ENCODE results near the gene UIMC1.
"Not testable (repeated sequence)": the region's sequence is repeated elsewhere in the genome, so short reads cannot be mapped to it uniquely, and the experiment has no call there.

UIMC1 gene

DNA sequence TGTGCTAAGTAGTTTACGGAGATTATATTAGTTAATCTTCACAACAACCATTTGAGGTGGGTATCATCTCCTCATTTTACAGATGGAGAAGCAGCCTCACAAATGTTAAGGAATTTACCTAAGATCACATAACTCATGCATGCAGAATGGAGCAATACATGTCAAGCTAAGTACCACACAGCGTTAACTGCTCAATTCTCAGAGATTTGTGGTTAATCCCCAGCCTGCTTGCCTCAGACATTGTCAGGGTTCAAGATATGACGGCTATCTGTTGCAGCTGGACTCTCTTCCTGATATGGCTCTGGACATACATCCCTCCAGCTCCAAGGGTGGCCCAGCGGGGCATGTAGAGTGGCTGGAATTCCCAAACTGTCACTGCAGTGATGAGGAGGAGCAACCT, 8.6 kb upstream of the UIMC1 start:
- Histone ChIP-seq H3K4me3 (no peak overlapping the region), H3K27ac (no peak overlapping the region)

DNA sequence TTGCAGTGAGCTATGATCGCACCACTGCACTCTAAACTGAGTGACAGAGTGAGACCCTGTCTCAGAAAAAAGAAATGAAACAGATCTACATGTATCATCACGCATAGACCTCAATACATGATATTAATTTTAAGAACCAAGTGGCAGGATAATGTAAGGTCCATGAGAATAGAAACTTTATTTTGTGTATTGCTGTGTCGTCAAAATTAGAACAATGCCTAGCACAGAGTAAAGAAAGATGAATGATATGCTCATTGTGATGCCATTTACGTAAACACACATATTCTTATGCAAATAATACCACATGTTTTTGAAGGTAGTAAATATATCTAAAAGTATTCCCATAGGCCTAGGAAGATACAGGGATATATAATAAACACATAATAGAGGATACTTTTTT, 3.6 kb upstream of the UIMC1 start:
- no peak overlapping the region for H3K27ac ChIP-seq
- no peak overlapping the region for H3K4me3 ChIP-seq

DNA sequence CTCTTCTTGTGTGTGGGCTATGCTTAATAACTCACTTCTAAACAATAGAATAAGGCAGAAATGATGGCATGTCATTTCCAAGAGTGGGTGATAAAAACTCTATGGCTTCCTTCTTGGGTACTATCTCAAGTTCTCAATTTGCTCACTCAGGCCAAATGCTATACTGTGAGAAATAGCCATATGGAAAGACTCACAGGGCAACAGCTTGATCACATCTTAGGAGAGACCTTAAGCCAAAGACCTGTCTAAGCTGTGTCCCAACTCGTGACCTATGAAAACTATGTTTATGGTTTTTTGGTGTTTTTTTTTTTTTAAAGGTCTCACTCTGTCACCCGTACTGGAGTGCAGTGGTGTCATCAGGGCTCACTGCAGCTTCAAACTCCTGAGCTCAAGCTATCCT, 2.1 kb upstream of the UIMC1 start:
- H3K4me3 ChIP-seq: no peak overlapping the region
- no peak overlapping the region for H3K27ac ChIP-seq

DNA sequence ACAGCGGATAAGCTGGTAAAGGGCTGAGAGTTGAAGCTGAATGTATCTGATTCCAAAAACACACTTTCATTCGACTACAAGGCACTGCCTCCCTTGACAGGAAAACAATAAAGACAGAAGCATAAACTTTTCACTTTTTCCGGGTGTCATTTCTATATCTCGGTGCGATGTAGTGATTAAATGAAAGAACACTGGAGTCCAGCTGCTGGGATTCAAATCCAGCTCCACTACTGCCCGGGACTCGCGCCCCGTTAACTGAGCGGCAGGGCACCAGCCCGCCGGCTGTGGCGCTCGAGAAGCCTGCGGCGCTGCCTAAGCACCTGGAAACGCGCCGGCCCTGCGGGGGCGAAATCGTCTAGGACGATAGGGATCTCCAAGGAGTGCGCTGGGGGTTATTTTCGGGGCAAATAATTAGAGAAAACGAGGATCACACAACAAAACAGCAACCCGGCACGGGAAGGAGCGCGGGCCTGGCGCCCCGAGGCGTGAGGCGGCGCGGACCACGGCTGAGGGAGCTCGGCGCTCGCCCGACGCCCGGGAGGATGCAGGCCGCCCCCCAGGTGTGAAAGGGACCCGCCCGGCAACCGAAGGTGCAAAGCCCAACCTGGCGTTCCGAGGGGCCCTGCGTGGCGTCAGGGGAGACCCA, 837 bp downstream of the UIMC1 start:
- Histone ChIP-seq H3K4me3 (peak overlapping the region; percentile 59 to 97 (median 90)), H3K27ac (peak overlapping the region; percentile 52 to 98 (median 91))

DNA sequence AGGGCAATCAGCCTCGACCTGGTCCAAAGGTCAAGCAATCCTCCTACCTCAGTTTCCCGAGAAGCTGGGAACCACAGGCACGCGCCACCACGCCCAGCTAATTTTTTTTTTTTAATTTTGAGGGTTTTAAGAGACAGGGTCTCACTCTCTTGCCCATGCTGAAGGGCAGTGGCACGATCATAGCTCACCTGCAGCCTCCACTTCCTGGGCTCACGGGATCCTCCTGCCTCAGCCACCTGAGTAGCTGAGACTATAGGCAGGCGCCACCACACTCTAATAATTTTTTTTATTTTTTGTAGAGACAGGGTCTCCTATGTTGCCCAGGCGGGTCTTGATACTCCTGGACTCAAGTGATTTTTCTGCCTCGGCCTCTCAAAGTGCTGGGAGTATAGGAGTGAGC, 1.6 kb downstream of the UIMC1 start:
- Histone ChIP-seq H3K4me3 (peak overlapping the region in 4 of 7 experiments; percentile 59 to 97 (median 96)), H3K27ac (no peak overlapping the region)

DNA sequence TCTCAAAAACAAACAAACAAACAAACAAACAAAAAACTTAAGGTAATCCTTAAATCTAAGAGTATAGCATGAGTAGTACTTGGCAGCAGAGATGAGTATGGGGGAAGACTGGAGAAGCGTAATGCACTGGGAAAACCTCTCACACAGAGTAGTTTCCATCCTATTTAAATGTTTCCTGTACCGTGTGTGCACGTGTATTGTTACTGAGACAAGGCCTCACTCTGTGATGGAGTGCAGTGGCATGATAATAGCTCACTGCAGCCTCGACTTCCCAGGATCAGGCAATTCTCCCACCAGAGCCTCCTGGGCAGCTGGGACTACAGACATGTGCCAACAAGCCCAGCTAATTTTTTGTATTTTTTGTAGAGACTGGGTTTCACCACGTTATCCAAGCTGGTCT, 2.9 kb downstream of the UIMC1 start:
- Histone ChIP-seq H3K27ac (no peak overlapping the region), H3K4me3 (no peak overlapping the region)

DNA sequence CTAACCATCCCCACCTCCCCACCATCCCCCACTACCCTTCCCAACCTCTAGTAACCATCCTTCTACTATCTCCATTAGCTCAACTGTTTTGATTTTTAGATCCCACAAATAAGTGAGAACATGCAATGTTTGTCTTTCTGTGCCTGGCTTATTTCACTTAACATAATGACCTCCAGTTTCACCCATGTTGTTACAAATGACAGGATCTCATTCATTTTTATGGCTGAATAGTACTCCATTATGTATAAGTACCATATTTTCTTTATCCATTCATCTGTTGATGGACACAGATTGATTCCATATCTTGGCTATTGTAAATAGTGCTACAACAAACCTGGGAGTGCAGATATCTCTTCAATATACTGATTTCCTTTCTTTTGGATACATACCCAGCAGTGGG, 7.1 kb downstream of the UIMC1 start:
- H3K4me3 ChIP-seq, H3K27ac ChIP-seq: not testable (repeated sequence)

DNA sequence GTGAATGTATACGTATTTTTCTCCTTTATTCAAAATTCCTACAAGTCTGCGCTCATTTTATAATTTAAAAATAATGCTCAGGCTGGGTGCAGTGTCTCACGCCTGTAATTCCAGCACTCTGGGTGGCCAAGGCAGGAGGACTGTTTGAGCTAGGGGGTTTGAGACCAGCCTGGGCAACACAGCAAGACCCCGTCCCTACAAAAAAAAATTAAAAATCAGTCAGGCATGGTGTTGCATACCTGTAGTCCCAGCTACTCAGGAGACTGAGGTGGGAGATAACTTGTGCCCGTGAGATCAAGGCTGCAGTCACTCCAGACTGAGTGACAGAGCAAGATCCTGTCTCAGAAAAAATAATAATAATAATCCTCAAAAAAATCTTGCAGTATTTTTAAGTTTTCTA, 7.8 kb downstream of the UIMC1 start:
- H3K27ac ChIP-seq: no peak overlapping the region
- no peak overlapping the region for H3K4me3 ChIP-seq

DNA sequence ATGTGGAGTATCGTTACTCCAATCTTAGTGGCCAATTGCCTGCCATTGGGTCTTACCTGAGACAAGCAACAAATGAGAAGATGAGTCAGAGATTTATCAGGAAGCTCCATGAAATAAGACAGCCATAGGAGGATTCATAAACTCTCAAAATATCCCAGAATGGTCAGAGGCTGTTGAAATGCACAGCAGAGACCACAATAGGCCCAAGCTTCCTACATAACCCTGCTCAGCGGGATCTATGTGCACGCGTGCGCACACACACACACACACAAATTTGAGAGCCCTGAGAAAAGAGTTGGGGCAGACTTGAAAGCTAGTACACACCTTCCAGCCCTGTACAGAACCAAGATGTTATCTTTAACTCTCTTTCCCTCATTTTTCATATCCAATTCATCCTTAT, 9.8 kb downstream of the UIMC1 start:
- no peak overlapping the region for H3K4me3 ChIP-seq
- no peak overlapping the region for H3K27ac ChIP-seq

DNA sequence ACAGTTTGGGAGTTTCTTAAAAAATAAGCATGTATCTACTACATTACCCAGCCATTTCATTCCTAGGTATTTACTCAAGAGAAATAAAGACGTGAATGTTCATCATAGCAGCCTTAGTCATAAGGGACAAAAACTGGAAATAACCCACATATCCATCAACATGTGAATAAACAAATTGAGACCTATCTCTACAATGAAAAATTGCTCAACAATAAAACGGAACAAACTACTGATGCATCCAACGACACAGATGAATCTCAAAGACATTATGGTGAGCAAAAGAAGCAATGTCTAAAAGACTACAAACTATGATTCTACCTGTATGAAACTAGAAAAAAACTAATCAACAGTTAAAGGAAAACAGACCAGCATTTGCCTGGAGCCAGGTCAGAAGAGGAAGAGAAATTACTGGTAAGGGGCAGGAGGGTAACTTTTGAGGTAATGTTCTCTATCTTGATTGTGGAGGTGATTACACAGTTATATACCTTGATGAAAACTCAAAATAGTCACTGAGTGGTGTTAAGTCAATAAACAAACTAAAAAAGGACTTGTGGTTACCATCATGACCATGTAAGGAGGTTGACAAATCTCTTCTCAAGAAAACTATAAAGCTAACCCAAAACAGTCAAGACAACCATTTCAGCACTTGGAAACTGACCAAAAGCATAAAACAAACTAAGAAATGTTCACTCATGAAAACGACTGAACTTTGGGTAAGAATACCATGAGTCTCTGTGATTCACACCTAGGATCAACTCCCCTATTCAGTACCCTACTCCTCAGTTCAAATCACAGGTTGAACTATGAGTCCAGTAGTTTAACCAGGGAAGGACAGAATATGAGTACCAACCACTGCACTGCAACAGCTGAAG, 10.4 kb downstream of the UIMC1 start:
- H3K4me3 ChIP-seq: no peak overlapping the region

DNA sequence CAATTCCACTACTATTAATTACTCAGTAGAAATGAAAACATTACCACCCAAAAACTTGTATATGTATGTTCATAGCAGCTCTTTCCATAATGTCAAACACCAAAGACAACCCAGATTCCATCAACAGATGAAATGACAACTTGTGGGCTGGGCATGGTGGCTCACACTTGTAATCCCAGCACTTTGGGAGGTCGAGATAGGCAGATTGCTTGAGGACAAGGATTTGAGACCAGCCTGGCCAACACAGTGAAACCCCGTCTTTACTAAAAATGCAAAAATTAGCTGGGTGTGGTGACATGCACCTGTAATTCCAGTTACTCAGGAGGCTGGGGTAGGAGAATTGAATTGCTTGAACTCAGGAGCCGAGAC, 11.5 kb downstream of the UIMC1 start:
- no peak overlapping the region for H3K4me3 ChIP-seq
- peak overlapping the region in 7 of 21 experiments; percentile 23 to 59 (median 43) for H3K27ac ChIP-seq

More for the DNA sequence above, 10.4 kb downstream of the UIMC1 start:
- peak overlapping the region in 2 of 21 experiments; percentile 29 to 37 for H3K27ac ChIP-seq

DNA sequence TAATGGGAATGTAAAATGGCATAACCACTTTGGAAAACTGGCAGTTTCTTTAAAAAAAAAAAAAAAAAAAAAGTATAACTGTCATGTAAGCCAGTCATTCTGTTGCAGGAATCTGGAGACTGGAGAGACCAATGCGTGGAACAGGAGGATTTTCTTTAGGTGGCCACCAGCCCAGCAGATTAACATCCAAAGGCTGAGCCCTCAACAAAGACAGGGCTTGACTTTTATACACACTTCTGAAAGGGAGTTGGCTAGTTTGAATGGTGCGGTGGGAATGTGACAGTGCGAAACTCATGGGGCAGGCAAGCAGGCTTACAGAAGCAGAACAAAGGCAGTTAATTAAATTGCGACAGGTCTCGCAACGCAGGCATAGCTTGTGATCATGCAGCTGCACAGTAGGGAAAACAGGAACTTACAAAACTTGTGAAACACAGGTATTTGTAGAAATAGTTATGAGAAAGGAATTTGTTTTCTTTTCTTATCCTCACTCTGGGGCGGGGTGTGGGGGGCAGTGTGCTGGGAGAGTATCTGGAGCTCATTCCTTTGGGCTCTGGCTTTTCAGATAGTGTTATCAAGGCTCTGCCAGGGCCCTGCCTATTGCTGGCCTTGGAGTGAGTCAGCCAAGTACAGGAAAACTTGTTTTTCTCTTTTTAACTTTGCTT, 12.0 kb downstream of the UIMC1 start:
- peak overlapping the region in 6 of 21 experiments; percentile 29 to 59 (median 49) for H3K27ac ChIP-seq

DNA sequence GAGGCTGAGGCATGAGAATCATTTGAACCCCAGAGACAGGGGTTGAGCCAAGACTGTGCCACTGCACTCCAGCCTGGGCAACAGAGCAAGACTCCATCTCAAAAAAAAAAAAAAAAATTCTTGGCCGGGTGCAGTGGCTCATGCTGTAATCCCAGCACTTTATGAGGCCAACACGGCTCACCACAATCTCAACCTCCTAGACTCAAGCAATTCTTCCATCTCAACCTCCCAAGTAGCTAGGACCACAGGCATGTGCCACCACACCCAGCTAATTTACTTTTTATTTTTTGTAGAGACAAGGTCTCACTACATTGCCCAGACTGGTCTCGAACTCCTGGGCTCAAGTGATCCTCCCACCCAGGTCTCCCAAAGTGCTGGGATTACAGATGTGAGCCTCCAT, 13.5 kb downstream of the UIMC1 start:
- not testable (repeated sequence) for H3K27ac ChIP-seq, H3K4me3 ChIP-seq

More for the DNA sequence above, 12.0 kb downstream of the UIMC1 start:
- no peak overlapping the region for H3K4me3 ChIP-seq

DNA sequence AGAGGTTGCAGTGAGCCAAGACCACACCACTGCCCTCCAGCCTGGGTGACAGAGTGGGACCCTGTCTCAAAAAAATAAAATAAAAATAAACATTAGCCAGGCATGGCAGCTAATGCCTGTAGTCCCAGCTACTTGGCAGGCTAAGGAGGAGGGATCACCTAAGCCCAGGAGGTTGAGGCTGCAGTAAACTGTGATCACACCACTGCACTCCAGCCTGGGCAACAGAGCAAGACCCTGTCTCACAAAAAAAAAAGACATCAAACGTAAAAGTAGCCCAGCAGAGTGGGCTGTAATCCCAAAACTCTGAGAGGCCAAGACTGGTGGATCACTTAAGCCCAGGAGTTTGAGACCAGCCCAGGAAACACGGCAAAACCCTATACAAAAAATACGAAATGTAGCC, 19.0 kb downstream of the UIMC1 start:
- no peak overlapping the region for H3K4me3 ChIP-seq
- no peak overlapping the region for H3K27ac ChIP-seq

DNA sequence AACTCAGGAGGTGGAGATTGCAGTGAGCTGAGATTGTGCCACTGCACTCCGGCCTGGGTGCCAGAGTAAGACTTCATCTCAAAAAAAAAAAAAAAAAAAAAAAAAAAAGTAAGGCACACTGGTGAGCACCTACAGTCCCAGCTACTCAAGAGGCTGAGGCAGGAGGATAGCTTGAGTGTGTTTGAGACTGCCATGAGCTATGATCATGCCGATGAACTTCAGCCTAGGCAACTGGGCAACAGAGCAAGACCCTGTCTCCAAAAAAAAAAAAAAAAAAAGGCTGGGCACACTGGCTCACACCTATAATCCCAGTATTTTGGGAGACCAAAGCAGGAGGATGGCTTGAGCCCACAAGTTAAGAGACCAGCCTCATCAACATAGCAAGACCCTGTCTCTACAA, 20.3 kb downstream of the UIMC1 start:
- H3K27ac ChIP-seq: no peak overlapping the region
- no peak overlapping the region for H3K4me3 ChIP-seq

DNA sequence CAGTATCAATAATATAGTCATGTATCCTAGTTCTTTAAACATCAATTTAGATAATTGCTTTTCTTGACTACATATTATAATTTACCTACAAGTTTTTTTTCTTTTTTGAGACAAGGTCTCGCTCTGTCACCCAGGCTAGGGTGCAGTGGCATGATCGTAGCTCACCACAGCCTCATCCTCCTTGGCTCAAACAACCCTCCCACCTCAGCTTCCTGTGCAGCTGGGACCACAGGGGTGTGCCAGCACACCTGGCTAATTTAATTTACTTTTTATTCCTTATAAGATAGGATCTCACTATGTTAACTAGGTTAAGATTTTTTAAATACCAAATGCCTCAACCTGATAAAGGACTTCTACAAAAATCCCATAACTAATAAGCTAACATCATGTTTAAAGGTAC, 21.1 kb downstream of the UIMC1 start:
- Histone ChIP-seq H3K4me3 (no peak overlapping the region), H3K27ac (no peak overlapping the region)

DNA sequence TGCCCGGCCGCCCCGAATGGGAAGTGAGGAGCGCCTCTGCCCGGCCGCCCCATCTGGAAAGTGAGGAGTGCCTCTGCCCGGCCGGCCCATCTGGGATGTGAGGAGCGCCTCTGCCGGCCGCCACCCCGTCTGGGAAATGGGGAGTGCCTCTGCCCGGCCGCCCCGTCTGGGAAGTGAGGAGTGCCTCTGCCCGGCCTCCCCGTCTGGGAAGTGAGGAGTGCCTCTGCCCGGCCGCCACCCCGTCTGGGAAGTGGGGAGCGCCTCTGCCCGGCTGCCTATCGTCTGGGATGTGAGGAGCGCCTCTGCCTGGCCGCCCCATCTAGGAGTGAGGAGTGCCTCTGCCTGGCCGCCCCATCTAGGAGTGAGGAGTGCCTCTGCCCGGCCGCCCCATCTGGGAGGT, 22.4 kb downstream of the UIMC1 start:
- not testable (repeated sequence) for H3K4me3 ChIP-seq, H3K27ac ChIP-seq

DNA sequence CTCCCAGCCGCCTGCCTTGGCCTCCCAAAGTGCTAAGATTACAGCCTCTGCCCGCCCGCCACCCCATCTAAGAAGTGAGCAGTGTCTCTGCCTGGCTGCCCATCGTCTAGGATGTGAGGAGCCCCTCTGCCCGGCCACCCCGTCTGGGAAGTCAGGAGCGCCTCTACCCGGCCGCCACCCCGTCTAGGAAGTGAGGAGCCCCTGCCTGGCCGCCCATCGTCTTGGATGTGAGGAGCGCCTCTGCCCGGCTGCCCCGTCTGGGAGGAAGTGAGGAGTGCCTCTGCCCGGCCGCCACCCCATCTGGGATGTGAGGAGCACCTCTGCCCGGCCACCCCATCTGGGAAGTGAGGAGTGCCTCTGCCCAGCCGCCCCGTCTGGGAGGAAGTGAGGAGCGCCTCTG, 23.0 kb downstream of the UIMC1 start:
- H3K27ac ChIP-seq, H3K4me3 ChIP-seq: not testable (repeated sequence)

DNA sequence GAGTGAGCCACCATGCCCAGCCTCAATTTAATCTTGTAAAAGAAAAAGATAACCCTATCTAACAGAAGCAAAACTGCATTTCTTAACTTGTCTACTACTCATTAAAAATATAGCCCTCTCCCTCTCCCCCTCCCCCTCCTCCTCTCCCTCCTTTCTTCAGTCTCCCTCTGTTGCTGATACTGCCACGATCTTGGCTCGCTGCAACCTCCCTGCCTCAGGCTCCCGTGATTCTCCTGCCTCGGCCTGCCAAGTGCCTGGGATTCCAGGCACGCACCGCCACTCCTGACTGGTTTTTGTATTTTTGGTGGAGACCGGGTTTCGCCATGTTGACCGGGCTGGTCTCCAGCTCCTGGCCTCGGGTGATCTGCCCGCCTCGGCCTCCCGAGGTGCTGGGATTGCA, 23.5 kb downstream of the UIMC1 start:
- not testable (repeated sequence) for H3K27ac ChIP-seq, H3K4me3 ChIP-seq

DNA sequence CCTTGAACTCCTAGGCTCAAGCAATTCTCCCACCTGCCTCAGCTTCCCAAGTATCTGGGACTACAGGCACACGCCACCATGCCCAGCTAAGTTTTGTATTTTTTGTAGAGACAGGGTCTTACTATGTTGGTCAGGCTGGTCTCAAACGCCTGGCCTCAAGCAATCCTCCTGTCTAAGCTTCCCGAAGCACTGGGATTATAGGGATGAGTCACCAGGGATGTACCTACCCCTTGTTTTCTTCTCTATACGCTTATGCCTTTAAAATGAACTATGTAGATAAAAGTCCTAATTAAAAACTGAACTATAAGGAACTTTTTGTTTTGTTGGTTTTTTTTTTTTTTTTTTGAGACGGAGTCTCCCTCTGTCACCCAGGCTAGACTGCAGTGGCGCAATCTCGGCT, 25.8 kb downstream of the UIMC1 start:
- Histone ChIP-seq H3K27ac (no peak overlapping the region), H3K4me3 (no peak overlapping the region)

DNA sequence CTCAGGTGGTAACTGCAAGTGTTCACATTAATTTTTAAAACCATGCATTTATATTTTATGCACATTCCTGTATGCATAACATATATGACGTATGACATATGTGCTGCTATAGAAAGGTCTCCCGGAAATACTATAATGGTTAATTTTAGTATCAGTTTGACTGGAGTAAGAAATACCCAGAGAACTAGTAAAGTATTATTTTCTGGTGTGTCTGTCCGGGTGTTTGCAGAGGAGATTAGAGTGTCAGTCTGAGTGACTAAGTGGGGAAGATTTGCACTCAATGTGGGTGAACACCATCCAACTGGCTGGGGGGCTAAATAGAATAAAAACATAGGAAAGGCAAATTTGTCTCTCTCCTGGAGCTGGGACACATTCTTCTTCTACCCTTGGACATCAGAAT, 26.9 kb downstream of the UIMC1 start:
- Histone ChIP-seq H3K4me3 (no peak overlapping the region), H3K27ac (no peak overlapping the region)
